Caco-2 (cell line): Measurements from ENCODE around the gene CCDC178. TPM values are rescaled to one million over a fixed set of nuclear protein-coding genes. Genes with fewer than 3 reads are reported as not detected.

ENCODE experiments used
- BruUV-seq: library from RNA; stranded (reverse); fragments of 400-500 nt; replicated peaks from 2 replicates; lab custom pipeline; 2021; lab: Mats Ljungman, UMichigan
- CTCF ChIA-PET: fragments of 300-600 bp; sonication (Branson Sonifier 250); formaldehyde crosslinking; loops from one replicate; lab custom pipeline; 2022; ENCODE audit warnings: antibody characterized with exemption; lab: Charles Lee
- POLR2A ChIA-PET: fragments of 300-600 bp; sonication (Branson Sonifier 250); formaldehyde crosslinking; loops from one replicate; lab custom pipeline; 2022; ENCODE audit warnings: antibody characterized with exemption; lab: Charles Lee
- DNase-seq, 2 experiments: peaks; one replicate each; pipeline versions ENCODE4 v3.0.0 to v3.0.0-alpha.2; 2020 to 2022
- H3K27me3 ChIP-seq: replicated peaks from 2 replicates; pipeline ENCODE4 v1.6.0; 2011; ENCODE audit warnings: low read length; ENCODE audit not compliant: control insufficient read depth, insufficient read depth
- H3K36me3 ChIP-seq: 2 replicates; pipeline ENCODE4 v1.5.1; 2011; ENCODE audit warnings: low read length; ENCODE audit not compliant: control insufficient read depth, insufficient read depth
- H3K4me1 ChIP-seq: fragments of 250-450 bp; sonication (Bioruptor Pico); 2 replicates; pipeline ENCODE4 v1.5.1; 2020; ENCODE audit warnings: mild to moderate bottlenecking
- H3K4me3 ChIP-seq: 2 replicates; pipeline ENCODE4 v1.5.1; 2011; ENCODE audit warnings: low read depth, mild to moderate bottlenecking, control low read depth, low read length
- H3K9me3 ChIP-seq: fragments of 250-450 bp; sonication (Bioruptor Pico); 2 replicates; pipeline ENCODE4 v1.5.1; 2020; ENCODE audit warnings: mild to moderate bottlenecking, moderate library complexity
- H3K27ac Mint-ChIP-seq: one replicate; pipeline ENCODE4 v1.8.0; 2022; ENCODE audit warnings: mixed read lengths; ENCODE audit not compliant: unreplicated experiment
- H3K27me3 Mint-ChIP-seq: one replicate; pipeline ENCODE4 v1.8.0; 2022; ENCODE audit warnings: mixed read lengths; ENCODE audit not compliant: insufficient read depth, unreplicated experiment
- H3K36me3 Mint-ChIP-seq: one replicate; pipeline ENCODE4 v1.8.0; 2022; ENCODE audit warnings: mild to moderate bottlenecking, mixed read lengths; ENCODE audit not compliant: insufficient read depth, unreplicated experiment
- H3K4me1 Mint-ChIP-seq: one replicate; pipeline ENCODE4 v1.8.0; 2022; ENCODE audit warnings: low read depth, mixed read lengths; ENCODE audit not compliant: unreplicated experiment
- H3K4me3 Mint-ChIP-seq: one replicate; pipeline ENCODE4 v1.8.0; 2022; ENCODE audit warnings: mild to moderate bottlenecking, moderate library complexity, mixed read lengths; ENCODE audit not compliant: unreplicated experiment
- H3K9me3 Mint-ChIP-seq: one replicate; pipeline ENCODE4 v1.8.0; 2022; ENCODE audit warnings: mixed read lengths; ENCODE audit not compliant: unreplicated experiment
- CTCF ChIP-seq, 2 experiments: fragments of 200-600 bp in 1 of 2; IDR thresholded peaks; 1 replicate in 1 of 2; 2 replicates in 1 of 2; pipeline versions ENCODE4 v1.5.1 to v1.8.0; 2011 to 2022; ENCODE audit warnings: antibody characterized with exemption in 1 of 2, control low read depth in 1 of 2, inconsistent platforms in 1 of 2, low read depth in 1 of 2, low read length in 1 of 2, mild to moderate bottlenecking in 1 of 2, moderate library complexity in 1 of 2; ENCODE audit not compliant: insufficient read depth in 1 of 2, severe bottlenecking in 1 of 2, unreplicated experiment in 1 of 2
- intact Hi-C: fragments of 100-400 bp; cut with micrococcal nuclease; formaldehyde crosslinking; loops from one replicate; pipeline ENCODE4 v1.10.0; 2022; ENCODE audit not compliant: unreplicated experiment
- total RNA-seq: library from RNA; stranded (reverse); gene quantifications from 2 replicates; pipeline ENCODE4 v1.2.3, GENCODE V29; 2022

CCDC178 gene
- total RNA-seq, 1 experiment from 2014 or later, result not detected

- no peak for TF ChIP-seq CTCF (IDR thresholded peaks at IDR 0.05; ENCODE audit: insufficient read depth in 1 of 2, low read depth in 1 of 2, low read length in 1 of 2, severe bottlenecking in 1 of 2, unreplicated experiment in 1 of 2)
- Mint-ChIP-seq H3K27me3 (peaks cover 3% of the 10 kb centered on the region), H3K9me3 (no peaks in the 10 kb centered on the region), H3K27ac (no peak overlapping the region), H3K36me3 (no peaks in the 10 kb centered on the region), H3K4me3 (no peak overlapping the region), H3K4me1 (peaks cover 7% of the 10 kb centered on the region)
- H3K36me3 ChIP-seq, result no peaks in the 10 kb centered on the region
- POLR2A ChIA-PET, result no interaction called here
- intact Hi-C loops, result no loop called here
- H3K4me3 ChIP-seq, result no peak overlapping the region
- no TSS peak for BruUV-seq
- H3K4me1 ChIP-seq, result no peaks in the 10 kb centered on the region
- no peaks in the 10 kb centered on the region for H3K27me3 ChIP-seq
- H3K9me3 ChIP-seq, result no peaks in the 10 kb centered on the region
- DNase-seq, result no peak
- CTCF ChIA-PET, result no interaction called here
These were observed 256.3 kb downstream of the CCDC178 start for GRCh38 chr18:33184175-33184574.

DNA sequence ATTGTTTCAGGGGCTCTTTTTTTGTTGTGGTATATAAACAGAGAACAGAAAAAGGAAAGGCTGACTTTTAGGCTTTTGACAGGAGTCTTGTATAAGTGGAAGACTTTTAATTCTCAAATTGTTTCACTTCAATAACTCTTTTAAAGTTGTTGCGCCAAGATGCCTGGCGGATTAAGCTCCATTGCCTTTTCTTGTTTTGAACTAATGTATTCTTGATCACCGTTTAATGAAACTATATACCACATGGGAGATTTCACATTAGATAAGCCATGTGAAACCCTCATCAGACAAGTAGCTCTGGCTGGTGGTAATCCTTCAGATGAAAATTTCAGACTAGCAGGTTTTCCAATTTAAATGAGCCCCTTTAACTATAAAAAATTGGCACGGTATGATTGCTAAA lies 257.4 kb downstream of the CCDC178 start:
- no peaks in the 10 kb centered on the region for H3K4me1 ChIP-seq
- H3K9me3 ChIP-seq, result no peaks in the 10 kb centered on the region
- intact Hi-C loops, result no loop called here
- Mint-ChIP-seq H3K27ac (no peak overlapping the region), H3K36me3 (no peaks in the 10 kb centered on the region), H3K4me1 (peaks cover 7% of the 10 kb centered on the region), H3K9me3 (no peaks in the 10 kb centered on the region), H3K27me3 (peaks cover 3% of the 10 kb centered on the region), H3K4me3 (no peak overlapping the region)
- no peaks in the 10 kb centered on the region for H3K27me3 ChIP-seq
- H3K36me3 ChIP-seq, result no peaks in the 10 kb centered on the region
- no peak for DNase-seq
- no peak for TF ChIP-seq CTCF (IDR thresholded peaks at IDR 0.05; ENCODE audit: insufficient read depth in 1 of 2, low read depth in 1 of 2, low read length in 1 of 2, severe bottlenecking in 1 of 2, unreplicated experiment in 1 of 2)
- no peak overlapping the region for H3K4me3 ChIP-seq
- no TSS peak for BruUV-seq
- ChIA-PET CTCF (no interaction called here), POLR2A (no interaction called here)

GRCh38 chr18:33181016-33181415 lies 259.5 kb downstream of the CCDC178 start:
- no peak overlapping the region for H3K4me3 Mint-ChIP-seq
- peaks cover 7% of the 10 kb centered on the region for H3K4me1 Mint-ChIP-seq
- peaks cover 3% of the 10 kb centered on the region for H3K27me3 Mint-ChIP-seq
- intact Hi-C loops, result no loop called here
- H3K36me3 ChIP-seq, result no peaks in the 10 kb centered on the region
- H3K9me3 Mint-ChIP-seq, result no peaks in the 10 kb centered on the region
- no peak overlapping the region for H3K27ac Mint-ChIP-seq
- no peaks in the 10 kb centered on the region for H3K36me3 Mint-ChIP-seq
- H3K4me3 ChIP-seq, result no peak overlapping the region
- no peaks in the 10 kb centered on the region for H3K27me3 ChIP-seq
- POLR2A ChIA-PET, result no interaction called here
- no peak for TF ChIP-seq CTCF (IDR thresholded peaks at IDR 0.05; ENCODE audit: insufficient read depth in 1 of 2, low read depth in 1 of 2, low read length in 1 of 2, severe bottlenecking in 1 of 2, unreplicated experiment in 1 of 2)
- no peaks in the 10 kb centered on the region for H3K4me1 ChIP-seq
- CTCF ChIA-PET, result no interaction called here
- DNase-seq, result no peak
- H3K9me3 ChIP-seq, result no peaks in the 10 kb centered on the region
- BruUV-seq, result no TSS peak
